H54 (cell line): ENCODE data around the gene SLC25A44.

Source experiments
- DNase-seq: peaks from one replicate; pipeline ENCODE4 v3.0.0; 2011; ENCODE audit warnings: low spot score, mixed read lengths; ENCODE audit not compliant: insufficient read length
- FAIRE-seq: peaks from 3 replicates; lab custom pipeline; 2011; peaks lifted over from hg19 to GRCh38; lab: Jason Lieb, UNC
- POLR2A ChIP-seq: IDR thresholded peaks from 2 replicates; pipeline ENCODE4 v1.6.1; 2011; ENCODE audit warnings: low read depth, mild to moderate bottlenecking, low read length

The SLC25A44 gene

DNA sequence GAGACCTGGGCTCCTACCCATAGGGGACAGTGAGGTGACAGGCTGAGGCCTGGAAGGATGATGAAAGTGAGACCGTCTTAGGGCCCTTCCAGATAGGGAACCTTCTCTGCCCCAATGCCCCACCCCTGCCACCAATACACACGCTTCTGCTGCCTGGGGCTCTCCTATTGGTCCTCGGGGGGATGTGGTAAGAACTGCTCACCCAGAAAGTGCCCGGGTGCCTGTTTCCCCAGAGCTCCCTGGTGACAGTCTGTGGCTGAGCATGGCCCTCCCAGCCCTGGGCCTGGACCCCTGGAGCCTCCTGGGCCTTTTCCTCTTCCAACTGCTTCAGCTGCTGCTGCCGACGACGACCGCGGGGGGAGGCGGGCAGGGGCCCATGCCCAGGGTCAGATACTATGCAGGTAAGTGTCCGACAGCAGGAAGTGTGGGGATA is 39.6 kb upstream of the SLC25A44 start:
- no peak for TF ChIP-seq POLR2A
- no peak for FAIRE-seq
- DNase-seq, result no peak

DNA sequence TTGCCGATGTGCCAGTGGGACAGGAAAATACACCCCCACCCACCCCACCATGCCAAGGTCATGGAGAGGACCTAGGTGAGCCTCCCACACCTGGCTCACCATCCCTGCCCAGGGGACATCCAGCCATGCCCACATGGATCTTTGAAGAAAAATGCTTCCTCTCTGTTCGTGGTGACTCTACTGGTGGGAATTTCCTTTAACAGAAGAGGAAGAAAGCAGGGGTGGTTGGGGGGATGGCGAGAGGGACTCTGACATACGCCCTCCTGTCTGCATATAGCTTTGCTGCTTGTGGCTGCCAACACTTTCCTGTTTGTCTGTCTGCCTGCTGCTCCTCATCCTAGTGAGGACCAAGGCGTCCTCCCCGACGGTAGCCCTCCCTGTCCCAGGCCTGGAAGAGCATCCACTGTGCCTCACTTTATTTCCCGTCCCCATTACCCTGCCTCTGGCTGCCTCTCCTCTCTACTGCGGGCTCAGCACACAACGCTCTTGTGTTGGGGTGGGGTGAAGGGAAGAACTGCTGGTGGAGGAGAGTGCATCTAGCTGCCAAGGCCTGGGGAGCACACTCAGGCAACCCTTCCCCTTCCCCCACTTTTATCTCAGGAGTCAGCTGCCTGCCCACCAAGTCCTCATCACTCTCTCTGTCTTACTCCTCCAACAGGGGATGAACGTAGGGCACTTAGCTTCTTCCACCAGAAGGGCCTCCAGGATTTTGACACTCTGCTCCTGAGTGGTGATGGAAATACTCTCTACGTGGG is 38.0 kb upstream of the SLC25A44 start:
- DNase-seq, result no peak
- TF ChIP-seq POLR2A, result no peak
- FAIRE-seq, result no peak

- no peak for FAIRE-seq
- no peak for DNase-seq
- TF ChIP-seq POLR2A, result no peak
Measured at GRCh38 chr1:156157506-156157905, 36.4 kb upstream of the SLC25A44 start.

GRCh38 chr1:156157966-156158365 is 35.9 kb upstream of the SLC25A44 start:
- TF ChIP-seq POLR2A, result no peak
- no peak for FAIRE-seq

DNA sequence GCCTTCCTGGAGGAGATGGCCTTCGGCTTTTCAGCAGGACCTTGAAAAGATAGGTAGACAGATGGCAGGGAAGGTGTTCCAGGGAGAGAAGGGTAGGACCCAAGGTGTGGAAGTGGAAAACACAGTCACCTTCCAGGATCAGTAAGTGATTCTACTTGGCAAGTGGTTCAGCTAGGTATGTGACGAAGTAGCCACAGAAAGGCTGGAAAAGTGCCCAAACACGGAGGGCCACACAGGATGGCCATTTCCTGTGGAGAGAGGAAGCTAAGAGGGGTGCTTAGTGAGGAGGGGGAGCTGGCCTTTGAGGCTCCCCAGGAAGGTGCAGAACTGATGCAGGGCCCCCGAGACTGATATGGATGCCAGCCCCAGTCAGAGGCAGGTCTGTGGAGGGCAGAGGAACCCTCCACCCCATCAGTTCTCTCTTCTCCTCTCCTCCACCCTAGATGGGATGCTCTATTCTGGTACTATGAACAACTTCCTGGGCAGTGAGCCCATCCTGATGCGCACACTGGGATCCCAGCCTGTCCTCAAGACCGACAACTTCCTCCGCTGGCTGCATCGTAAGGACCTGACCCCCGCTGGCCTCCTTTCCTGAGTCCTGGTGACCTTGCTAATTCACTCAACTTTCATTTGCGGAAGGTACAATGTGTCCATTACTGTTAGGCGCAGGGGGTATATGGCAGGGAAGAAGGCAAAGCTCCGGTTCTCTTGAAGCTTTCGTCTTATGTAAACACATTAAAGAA is 33.7 kb upstream of the SLC25A44 start:
- no peak for FAIRE-seq

More at GRCh38 chr1:156157966-156158365, 35.9 kb upstream of the SLC25A44 start:
- DNase-seq, result no peak

GRCh38 chr1:156160743-156161171 is 33.1 kb upstream of the SLC25A44 start:
- DNase-seq (no peak), FAIRE-seq (no peak)
- TF ChIP-seq POLR2A, result no peak

More for the DNA sequence above, 33.7 kb upstream of the SLC25A44 start:
- no peak for DNase-seq
- TF ChIP-seq POLR2A, result no peak

DNA sequence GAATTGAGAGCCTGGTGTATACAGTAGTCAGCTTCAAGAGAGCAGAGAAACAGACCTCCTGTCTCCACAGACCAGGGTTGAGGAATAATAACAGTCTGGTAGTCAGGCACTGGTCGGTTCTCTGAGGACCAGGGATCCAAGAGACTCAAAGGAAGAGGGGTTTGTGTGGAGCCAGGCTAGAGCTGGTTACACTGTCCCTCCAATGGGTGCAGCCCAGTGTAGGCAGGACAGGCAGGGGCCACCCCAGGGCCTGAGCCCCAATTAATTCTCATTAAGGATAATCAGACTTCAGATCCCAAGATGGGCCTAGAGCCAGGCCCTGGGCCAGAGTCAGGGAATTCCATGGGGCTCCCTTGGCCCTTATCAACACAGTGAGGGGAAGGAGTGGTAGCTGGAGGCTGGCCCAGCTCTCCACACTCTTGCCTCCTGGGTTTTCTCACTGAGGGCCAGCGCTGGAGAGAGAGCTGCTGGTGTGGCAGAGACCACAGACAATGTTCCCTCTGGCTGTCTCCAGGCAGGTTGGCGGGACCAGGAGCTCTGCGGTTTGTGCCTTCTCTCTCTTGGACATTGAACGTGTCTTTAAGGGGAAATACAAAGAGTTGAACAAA is 31.4 kb upstream of the SLC25A44 start:
- FAIRE-seq, result no peak
- no peak for DNase-seq
- TF ChIP-seq POLR2A, result no peak

DNA sequence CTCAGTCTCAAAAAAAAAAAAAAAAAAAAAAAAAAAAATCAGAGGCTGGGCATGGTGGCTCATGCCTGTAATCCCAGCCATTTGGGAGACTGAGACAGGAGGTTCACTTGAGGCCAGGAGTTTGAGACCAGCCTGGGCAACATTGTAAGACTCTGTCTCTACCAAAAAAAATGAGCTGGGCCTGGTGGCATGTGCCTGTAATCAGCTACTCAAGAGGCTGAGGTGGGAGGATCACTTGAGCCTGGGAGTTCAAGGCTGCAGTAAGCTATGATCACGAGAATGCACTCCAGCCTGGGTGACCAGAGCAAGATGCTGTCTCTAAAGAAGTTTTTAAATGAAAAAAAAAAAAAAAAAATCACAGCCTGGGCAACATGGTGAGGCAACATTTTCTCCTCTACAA is 30.2 kb upstream of the SLC25A44 start:
- DNase-seq (no peak), FAIRE-seq (no peak)
- no peak for TF ChIP-seq POLR2A

DNA sequence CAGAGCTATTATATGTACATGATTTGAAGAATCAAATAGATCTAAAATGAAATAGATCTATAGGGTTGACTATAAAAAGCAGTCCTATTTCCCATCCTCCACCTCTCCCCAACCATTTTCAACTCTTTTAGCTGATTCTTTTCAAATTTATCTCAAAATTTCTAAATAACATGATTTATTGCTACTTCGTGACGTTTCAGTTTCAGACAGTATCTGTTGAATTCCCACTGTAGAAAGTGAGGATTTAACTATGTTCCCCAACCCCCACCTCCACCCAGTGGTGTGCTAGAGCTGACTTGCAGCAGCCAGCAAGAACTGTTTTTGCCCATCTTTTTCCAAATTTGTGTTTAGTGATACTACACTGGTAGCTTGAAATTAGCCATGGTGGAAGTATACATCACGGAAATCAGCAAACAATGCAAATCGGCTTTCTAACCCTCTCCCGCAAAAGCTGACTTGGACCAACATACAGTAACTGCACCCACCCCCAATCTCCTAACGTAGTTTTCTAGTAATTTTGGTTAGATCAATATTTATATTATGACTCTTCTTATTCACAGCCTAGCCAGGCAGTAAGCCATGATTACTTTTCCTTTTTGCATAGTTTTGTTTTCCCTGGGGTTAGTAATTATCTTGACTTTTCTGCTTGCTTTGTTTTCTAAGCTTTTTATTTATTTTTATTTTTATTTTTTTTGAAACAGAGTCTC is 29.6 kb upstream of the SLC25A44 start:
- TF ChIP-seq POLR2A, result no peak
- FAIRE-seq (no peak), DNase-seq (no peak)

GRCh38 chr1:156165083-156165482 is 28.8 kb upstream of the SLC25A44 start:
- no peak for TF ChIP-seq POLR2A
- no peak for FAIRE-seq
- DNase-seq, result no peak

DNA sequence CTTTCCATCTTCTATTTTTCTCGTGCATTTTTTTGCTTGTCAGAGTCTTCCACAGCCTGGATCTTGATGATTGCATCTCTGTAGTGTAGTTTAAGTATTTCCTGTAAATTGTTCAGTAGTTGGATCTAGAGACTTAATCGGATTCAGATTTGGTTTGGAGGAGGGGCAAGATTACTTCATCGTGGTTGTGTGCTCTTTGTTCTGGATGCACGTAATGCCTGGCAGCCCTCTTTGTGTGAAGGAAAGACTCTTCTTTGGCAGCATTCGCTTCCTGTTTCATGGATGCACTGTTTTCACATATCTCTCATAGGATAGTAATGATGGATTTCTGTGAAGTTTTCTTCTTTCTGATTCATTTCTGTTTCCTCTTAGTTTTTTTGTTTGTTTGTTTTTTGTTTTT is 26.4 kb upstream of the SLC25A44 start:
- no peak for FAIRE-seq
- TF ChIP-seq POLR2A, result no peak
- no peak for DNase-seq

GRCh38 chr1:156172696-156173470 is 21.0 kb upstream of the SLC25A44 start:
- TF ChIP-seq POLR2A, result no peak
- DNase-seq, result no peak
- FAIRE-seq, result no peak
